ENCODE measurements around the gene MYO15B. TPM values are rescaled to one million over a fixed set of nuclear protein-coding genes. Genes with fewer than 3 reads are reported as not detected.

MYO15B gene
- total RNA-seq, 2 experiments from 2014 or later: 8.9 to 19.2 TPM

DNA sequence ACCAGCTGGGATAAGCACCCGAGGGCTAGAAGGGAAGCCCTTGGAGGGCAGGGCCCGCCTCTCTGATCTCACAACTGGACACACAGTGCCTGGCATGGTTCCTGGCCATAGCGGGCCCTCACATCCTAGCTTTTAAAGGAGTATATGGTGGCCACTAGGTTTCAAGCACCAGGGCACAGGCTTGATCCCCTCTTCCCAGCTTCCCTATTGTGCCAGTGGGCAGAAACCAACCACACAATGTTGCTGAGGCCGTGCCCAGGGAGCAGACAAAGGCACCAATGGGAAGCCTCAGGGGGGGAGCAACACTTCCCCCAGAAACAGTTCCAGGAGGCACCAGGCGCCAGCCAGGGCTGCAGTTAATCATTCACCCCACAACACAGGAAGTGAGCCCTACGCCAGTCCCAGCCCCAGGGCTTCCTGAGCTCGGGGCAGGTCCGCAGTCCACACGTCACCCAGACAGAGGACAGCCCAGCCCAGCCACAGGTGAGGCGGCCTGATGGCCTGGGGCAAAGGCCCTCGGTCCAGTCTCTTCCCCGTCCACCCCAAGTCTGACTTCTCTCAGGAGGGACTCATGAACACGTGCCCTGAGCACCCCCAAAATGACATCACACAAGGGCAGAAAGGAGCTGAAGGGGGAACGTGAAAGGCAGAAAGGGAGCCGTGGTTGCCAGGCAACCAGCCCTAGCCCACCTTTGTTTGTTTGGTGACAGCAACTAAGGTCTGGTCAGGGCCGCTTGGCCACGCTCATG, 58.5 kb downstream of the MYO15B start:
- peaks cover 66% of the 10 kb centered on the region for H3K36me3 ChIP-seq (ENCODE audit: insufficient read depth, low read length)
- H3K9me2 ChIP-seq (ENCODE audit: insufficient read depth, low read length): no peaks in the 10 kb centered on the region
- ChIA-PET POLR2A (interaction anchor here (0.6 to 1.2 kb wide), 2 partner anchors 102 to 108 kb away, joined by 3 read pairs; no protein-coding TSS in a partner anchor), CTCF (ENCODE audit: unreplicated experiment) (interaction anchor here (0.7 to 0.9 kb wide), 2 partner anchors 8 to 21 kb away, joined by 3 to 5 read pairs; no protein-coding TSS in a partner anchor)
- BruUV-seq (replicated peaks): no TSS peak
- no peaks in the 10 kb centered on the region for H4K20me1 ChIP-seq (ENCODE audit: insufficient read depth, low read length)
- no peak overlapping the region for H2AFZ ChIP-seq (ENCODE audit: low read length)
- no peak overlapping the region for H3K4me2 ChIP-seq (ENCODE audit: low read length)
- H3K4me3 ChIP-seq (ENCODE audit: low read depth, low read length, poor library complexity, severe bottlenecking): no peak overlapping the region
- H3K27ac ChIP-seq (ENCODE audit: low read depth, low read length, poor library complexity, severe bottlenecking): no peak overlapping the region
- no peaks in the 10 kb centered on the region for H3K9me3 ChIP-seq (ENCODE audit: low read length)
- H3K4me1 ChIP-seq (ENCODE audit: insufficient read depth, low read length, poor library complexity, severe bottlenecking): peaks cover 4% of the 10 kb centered on the region
- no peak for DNase-seq (ENCODE audit: low spot score)
- TF ChIP-seq, protein P1, sequence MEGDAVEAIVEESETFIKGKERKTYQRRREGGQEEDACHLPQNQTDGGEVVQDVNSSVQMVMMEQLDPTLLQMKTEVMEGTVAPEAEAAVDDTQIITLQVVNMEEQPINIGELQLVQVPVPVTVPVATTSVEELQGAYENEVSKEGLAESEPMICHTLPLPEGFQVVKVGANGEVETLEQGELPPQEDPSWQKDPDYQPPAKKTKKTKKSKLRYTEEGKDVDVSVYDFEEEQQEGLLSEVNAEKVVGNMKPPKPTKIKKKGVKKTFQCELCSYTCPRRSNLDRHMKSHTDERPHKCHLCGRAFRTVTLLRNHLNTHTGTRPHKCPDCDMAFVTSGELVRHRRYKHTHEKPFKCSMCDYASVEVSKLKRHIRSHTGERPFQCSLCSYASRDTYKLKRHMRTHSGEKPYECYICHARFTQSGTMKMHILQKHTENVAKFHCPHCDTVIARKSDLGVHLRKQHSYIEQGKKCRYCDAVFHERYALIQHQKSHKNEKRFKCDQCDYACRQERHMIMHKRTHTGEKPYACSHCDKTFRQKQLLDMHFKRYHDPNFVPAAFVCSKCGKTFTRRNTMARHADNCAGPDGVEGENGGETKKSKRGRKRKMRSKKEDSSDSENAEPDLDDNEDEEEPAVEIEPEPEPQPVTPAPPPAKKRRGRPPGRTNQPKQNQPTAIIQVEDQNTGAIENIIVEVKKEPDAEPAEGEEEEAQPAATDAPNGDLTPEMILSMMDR (conservative IDR thresholded peaks at IDR 0.05; ENCODE audit: low read length): no peak
- TF ChIP-seq EZH2phosphoT487 (IDR thresholded peaks at IDR 0.05; ENCODE audit: borderline replicate concordance, low read depth, low read length): no peak
- H3K79me2 ChIP-seq (ENCODE audit: insufficient read depth, low read depth, low read length): no peaks in the 10 kb centered on the region
- intact Hi-C loops (cut with micrococcal nuclease; ENCODE audit: unreplicated experiment): no loop called here

DNA sequence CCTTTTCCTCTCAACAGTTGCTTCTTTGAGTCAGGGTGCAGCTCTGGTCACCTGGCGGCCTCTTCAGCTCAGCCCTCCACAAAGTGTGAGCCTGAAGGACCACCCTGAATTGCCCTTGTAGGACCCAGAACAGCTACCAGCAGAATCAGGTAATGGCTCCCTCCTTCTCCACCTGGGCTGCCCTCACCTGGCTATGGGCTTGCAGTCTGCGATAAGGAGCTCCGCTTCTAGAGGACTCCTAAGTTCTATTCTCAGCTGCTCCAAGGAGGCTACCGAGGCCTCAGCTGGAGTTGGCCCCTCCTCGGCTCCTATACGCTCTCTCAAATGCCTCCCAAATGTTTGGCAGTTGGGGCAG, 59.0 kb downstream of the MYO15B start:
- Histone ChIP-seq H3K9me3 (ENCODE audit: low read length) (no peaks in the 10 kb centered on the region), H3K4me1 (ENCODE audit: insufficient read depth, low read length, poor library complexity, severe bottlenecking) (peaks cover 4% of the 10 kb centered on the region), H3K4me3 (ENCODE audit: low read depth, low read length, poor library complexity, severe bottlenecking) (no peak overlapping the region), H3K36me3 (ENCODE audit: insufficient read depth, low read length) (peaks cover 65% of the 10 kb centered on the region), H3K27ac (ENCODE audit: low read depth, low read length, poor library complexity, severe bottlenecking) (no peak overlapping the region), H2AFZ (ENCODE audit: low read length) (no peak overlapping the region), H3K79me2 (ENCODE audit: insufficient read depth, low read depth, low read length) (no peaks in the 10 kb centered on the region), H3K4me2 (ENCODE audit: low read length) (no peak overlapping the region), H4K20me1 (ENCODE audit: insufficient read depth, low read length) (no peaks in the 10 kb centered on the region), H3K9me2 (ENCODE audit: insufficient read depth, low read length) (no peaks in the 10 kb centered on the region)
- no peak for TF ChIP-seq EZH2phosphoT487 (IDR thresholded peaks at IDR 0.05; ENCODE audit: borderline replicate concordance, low read depth, low read length)
- TF ChIP-seq, protein P1 (conservative IDR thresholded peaks at IDR 0.05; ENCODE audit: low read length): no peak
- BruUV-seq (replicated peaks): no TSS peak
- ChIA-PET CTCF (ENCODE audit: unreplicated experiment) (no interaction called here), POLR2A (no interaction called here)
- intact Hi-C loops (cut with micrococcal nuclease; ENCODE audit: unreplicated experiment): no loop called here
- no peak for DNase-seq (ENCODE audit: low spot score)

DNA sequence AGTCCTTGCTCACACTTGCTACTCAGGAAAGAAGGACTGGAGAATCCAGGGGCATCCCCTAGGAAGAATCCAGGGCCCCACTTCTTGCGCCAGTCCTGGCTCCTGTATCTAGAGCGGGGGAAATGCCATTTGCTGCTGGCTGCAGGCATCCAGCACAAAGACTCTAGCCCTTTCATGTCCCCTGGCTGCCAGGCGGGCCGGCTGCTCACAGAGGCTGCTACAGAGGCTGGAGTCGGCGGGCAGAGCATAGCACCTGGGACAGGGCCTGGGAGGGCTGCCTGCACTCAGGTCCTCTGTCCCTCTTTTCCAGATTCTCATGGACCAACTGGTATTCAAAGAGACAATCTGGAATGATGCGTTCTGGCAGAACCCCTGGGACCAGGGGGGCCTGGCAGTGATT, 59.5 kb downstream of the MYO15B start:
- Histone ChIP-seq H3K4me2 (ENCODE audit: low read length) (no peak overlapping the region), H3K9me2 (ENCODE audit: insufficient read depth, low read length) (no peaks in the 10 kb centered on the region), H2AFZ (ENCODE audit: low read length) (no peak overlapping the region), H3K27ac (ENCODE audit: low read depth, low read length, poor library complexity, severe bottlenecking) (no peak overlapping the region), H3K4me3 (ENCODE audit: low read depth, low read length, poor library complexity, severe bottlenecking) (no peak overlapping the region), H3K9me3 (ENCODE audit: low read length) (no peaks in the 10 kb centered on the region), H3K79me2 (ENCODE audit: insufficient read depth, low read depth, low read length) (no peaks in the 10 kb centered on the region), H4K20me1 (ENCODE audit: insufficient read depth, low read length) (no peaks in the 10 kb centered on the region), H3K4me1 (ENCODE audit: insufficient read depth, low read length, poor library complexity, severe bottlenecking) (peaks cover 4% of the 10 kb centered on the region), H3K36me3 (ENCODE audit: insufficient read depth, low read length) (peaks cover 65% of the 10 kb centered on the region)
- DNase-seq (ENCODE audit: low spot score): no peak
- ChIA-PET POLR2A (interaction anchor here (1.0 kb wide), 1 partner anchor 13 kb away, joined by 3 read pairs; no protein-coding TSS in a partner anchor), CTCF (ENCODE audit: unreplicated experiment) (no interaction called here)
- intact Hi-C loops (cut with micrococcal nuclease; ENCODE audit: unreplicated experiment): no loop called here
- BruUV-seq (replicated peaks): no TSS peak
- TF ChIP-seq, protein P1 (conservative IDR thresholded peaks at IDR 0.05; ENCODE audit: low read length): no peak
- TF ChIP-seq EZH2phosphoT487 (IDR thresholded peaks at IDR 0.05; ENCODE audit: borderline replicate concordance, low read depth, low read length): no peak

Data from OCI-LY7 (cell line).